LNCAP (cell line): ENCODE results near the gene METTL23.

Experiments used
- TF ChIP-seq, protein P1 (sequence below): fragments of 450-650 bp; IDR thresholded peaks from 2 replicates; pipeline ENCODE4 v1.5.1; 2017; ENCODE audit warnings: mild to moderate bottlenecking

METTL23 gene

GRCh38 chr17:76726776-76727718, at the start of gene METTL23:
Gene METTL23 (plus strand): TSS chr17:76726839. CDS start chr17:76729711, 2,872 bp downstream.
- TF ChIP-seq, protein P1, sequence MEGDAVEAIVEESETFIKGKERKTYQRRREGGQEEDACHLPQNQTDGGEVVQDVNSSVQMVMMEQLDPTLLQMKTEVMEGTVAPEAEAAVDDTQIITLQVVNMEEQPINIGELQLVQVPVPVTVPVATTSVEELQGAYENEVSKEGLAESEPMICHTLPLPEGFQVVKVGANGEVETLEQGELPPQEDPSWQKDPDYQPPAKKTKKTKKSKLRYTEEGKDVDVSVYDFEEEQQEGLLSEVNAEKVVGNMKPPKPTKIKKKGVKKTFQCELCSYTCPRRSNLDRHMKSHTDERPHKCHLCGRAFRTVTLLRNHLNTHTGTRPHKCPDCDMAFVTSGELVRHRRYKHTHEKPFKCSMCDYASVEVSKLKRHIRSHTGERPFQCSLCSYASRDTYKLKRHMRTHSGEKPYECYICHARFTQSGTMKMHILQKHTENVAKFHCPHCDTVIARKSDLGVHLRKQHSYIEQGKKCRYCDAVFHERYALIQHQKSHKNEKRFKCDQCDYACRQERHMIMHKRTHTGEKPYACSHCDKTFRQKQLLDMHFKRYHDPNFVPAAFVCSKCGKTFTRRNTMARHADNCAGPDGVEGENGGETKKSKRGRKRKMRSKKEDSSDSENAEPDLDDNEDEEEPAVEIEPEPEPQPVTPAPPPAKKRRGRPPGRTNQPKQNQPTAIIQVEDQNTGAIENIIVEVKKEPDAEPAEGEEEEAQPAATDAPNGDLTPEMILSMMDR: peak; percentile 82

- TF ChIP-seq, protein P1: no peak
Measured at GRCh38 chr17:76677406-76677805, 49.2 kb upstream of the METTL23 start.

GRCh38 chr17:76678330-76678729, 48.3 kb upstream of the METTL23 start:
- TF ChIP-seq, protein P1: no peak

GRCh38 chr17:76679239-76679638, 47.4 kb upstream of the METTL23 start:
- TF ChIP-seq, protein P1: no peak

DNA sequence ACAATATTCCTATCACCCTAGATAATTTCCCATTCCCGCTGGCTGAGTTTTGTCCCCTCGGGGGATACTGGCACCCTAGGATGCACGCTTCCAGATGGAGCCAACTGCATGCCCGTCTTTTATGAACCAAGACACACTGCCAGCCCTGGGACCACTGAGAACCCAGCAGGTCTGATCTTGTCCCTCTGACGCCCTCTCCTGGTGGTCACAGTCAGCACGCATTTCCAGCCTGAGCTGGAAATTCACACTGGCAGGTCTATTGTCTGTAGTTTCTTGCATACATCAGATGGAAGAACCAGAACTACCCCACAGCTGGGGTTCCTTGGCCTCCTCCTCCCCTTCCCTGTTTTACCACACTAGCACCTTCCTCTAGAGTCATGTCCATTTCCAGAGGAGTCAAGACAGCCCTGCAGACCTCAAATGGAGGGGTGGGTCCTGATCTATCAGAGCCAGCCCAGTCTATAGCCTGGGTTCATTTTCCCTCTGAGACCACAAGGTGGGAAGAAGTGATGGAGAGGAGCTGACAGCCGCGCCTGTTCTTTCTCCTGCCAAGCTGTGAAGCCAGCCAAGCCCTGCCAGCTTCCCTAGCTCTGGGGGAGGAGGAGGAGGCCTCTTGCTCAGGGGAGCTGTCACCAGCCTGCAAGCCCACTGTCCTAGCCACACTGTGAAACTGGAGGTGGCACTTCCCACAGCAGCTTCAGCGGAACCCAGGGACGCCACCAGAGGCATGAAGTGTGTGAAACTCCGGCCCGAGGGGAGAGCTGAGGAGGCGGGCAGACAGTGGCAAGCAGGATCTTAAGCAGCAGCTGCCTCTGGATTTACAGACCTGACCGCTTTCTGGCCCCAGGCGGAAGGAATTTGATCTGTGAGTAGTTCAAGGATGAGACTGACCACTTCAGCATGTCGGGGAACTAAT, 45.2 kb upstream of the METTL23 start:
- TF ChIP-seq, protein P1: peak; percentile 86

- TF ChIP-seq, protein P1: no peak
Measured at GRCh38 chr17:76682296-76682695, 44.3 kb upstream of the METTL23 start.

DNA sequence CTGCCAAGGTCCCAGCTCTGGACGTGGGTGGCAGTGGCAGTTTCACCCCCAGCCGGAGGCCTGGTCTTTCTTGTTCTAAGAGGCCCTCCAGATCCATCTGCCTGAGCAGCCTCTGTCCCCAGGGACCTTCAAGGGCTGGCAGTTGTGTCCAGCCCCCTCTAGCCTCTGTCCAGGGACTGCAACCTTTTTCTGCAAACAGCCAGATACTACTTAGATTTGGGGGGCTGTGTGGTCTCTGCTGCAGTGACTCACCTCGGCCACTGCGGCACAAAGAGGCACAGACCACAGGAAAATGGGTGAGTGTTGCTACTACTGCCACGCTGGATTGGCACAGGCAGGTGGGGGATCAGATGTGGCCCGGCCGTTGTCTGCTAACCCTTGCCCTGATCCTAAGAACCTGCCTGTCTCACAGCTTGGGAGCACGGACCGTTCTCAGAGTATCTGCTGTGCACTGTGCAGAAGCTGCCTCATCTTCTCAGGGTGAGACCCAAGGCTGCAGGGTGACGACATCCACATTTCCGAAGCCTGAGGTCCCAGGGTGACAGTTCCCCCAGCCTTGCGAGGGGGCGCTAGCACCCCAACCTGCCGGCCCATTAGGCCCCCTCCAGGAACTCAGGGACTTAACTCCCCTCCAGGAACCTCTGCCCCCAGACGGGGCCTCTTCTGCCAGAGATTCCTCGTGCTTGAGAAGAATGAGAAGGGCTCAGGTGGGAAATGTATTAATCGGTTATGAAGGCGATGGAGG, 43.5 kb upstream of the METTL23 start:
- TF ChIP-seq, protein P1: no peak; the same call in 1 of the 2 replicates
